NCI-H2171 (cell line): ENCODE data around the gene LLCFC1.

ENCODE experiments used
- DNase-seq: peaks from one replicate; lab custom pipeline; 2025; lab: John Stamatoyannopoulos, UW

The LLCFC1 gene

DNA sequence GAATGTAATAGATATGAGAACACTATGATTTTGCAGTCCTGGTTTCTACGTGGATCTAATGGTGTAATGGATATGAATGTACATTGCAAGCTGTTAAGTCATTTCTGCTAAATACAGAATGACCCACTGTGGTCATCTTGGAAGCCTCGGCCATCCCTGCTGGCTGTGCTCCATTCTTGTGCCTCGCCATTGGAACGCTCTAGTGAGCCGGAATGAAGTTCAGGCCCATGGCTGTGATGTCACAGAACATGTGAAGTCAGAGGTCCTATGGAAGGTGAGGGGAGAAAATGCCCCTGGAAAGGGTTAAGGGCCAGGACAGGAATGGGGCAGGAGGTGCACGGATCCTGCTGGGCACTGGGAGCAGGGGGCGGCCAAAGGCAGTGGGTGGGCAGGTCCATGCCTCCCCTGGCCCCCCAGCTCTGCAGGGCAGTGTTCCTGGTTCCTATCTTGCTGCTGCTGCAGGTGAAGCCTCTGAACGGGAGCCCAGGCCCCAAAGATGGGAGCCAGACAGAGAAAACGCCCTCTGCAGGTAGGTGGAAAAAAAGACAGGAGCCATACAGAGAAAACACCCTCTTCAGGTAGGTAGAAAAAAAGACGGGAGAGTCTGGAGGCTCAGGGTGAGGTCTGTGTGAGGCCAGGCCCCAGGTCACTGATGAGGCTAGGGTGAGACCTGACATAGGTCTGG, at the start of gene LLCFC1:
Gene LLCFC1 (plus strand): TSS at position 259 of the 685 bp plus-strand sequence. CDS start 138 bp downstream, at position 397.
- DNase-seq: no peak

- DNase-seq: no peak
Measured at GRCh38 chr7:142889816-142890215, 49.5 kb upstream of the LLCFC1 start.

GRCh38 chr7:142890874-142891485, 48.3 kb upstream of the LLCFC1 start:
- DNase-seq: no peak

DNA sequence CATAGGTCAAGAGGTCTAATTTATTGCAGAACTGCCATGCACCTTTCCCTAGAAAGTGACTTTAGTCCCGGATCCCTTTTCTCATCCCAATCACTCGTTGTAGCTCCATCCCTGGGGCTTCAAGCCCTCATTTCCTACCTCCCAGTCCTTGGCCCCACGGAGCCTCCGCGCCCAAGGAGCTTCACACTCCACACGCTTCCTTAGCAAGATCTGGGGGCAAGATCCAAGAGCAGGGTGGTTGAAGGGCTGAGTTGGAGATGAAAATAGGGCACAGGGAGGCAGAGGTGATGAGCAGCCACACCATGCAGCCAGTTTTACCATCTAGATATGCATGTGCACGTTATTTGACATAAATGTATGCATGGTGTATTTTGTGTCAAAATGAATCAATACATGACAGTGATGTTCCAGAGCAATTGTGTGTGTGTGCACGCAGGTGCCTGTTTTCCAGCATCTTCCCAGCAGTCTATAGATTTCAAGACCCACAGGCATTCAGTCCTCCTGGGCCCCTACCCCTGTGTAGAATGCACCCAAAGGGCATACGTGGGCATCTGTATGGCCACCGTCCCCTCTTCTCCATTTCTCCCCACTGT, 47.7 kb upstream of the LLCFC1 start:
- DNase-seq: no peak

- DNase-seq: no peak
Measured at GRCh38 chr7:142892951-142893350, 46.3 kb upstream of the LLCFC1 start.

- DNase-seq: no peak
Measured at GRCh38 chr7:142894112-142894984, 44.9 kb upstream of the LLCFC1 start.

GRCh38 chr7:142894985-142895593, 44.2 kb upstream of the LLCFC1 start:
- no peak for DNase-seq

- DNase-seq: no peak
Measured at GRCh38 chr7:142896151-142896550, 43.1 kb upstream of the LLCFC1 start.

DNA sequence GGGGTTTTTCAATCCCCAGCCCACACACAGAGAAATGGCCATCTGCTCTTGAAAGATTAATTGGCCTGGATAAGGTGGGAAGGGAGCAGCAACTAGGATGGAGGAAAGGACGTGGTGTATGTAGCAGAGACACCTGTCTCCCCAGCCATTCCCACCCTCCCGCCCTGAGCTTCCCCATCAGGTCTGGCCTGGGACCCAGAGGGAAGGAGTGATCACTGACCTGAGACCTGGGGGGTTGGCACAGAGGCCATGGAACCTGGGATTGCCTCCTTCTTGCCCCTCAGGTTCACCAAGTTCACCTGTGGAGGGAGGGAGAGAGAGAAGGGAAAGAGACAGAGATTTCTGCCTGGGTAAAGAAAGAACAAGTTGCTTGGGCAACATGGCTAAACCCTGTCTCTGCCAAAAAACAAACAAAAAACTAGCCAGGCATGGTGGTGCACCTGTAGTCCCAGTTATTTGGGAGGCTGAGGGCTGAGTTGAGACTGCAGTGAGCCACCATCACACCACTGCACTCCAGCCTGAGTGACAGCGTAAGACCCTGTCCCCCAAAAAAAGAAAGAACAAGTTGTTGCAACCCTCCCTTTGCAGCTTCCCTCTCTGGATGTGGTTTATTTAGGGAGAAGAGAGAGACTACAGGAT, 42.4 kb upstream of the LLCFC1 start:
- DNase-seq: no peak

GRCh38 chr7:142897691-142898090, 41.6 kb upstream of the LLCFC1 start:
- DNase-seq: no peak

DNA sequence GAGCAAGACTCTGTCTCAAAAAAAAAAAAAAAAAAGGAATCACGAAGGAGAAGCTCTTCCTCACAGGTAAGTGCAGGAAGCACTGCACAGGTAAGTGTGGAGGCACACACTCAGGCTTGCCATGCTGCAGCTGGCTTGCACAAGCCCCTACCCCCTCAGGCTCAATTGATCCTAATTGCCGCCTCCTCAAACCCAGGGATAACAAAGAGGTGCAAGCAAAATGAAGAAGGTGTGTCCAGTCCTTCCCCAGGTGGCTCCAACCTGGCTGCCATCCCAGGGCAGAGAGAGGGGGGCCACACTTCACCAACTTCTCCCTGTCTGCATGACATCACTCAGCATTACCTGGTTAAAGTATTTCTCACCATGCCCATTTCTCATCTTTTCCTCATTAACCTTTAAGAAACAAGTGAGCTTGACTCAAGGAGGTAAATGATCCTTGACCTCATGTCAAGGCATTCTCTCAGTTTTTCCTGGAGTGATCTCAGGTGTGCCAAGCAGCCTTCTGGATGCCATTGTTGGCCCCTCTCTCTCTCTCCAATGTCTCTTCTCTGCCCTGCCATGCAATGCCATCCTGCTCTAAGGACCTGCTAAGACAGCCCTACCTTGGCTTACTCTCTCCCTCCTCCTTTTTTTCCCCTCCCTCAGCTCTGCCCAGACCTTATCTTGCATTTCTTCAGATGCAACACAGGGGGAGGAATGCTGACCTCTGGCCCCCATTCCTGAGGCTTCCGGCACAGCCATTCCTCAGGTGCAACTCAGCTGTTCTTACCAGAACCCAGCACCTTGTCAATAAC, 40.7 kb upstream of the LLCFC1 start:
- no peak for DNase-seq

GRCh38 chr7:142899661-142900060, 39.6 kb upstream of the LLCFC1 start:
- DNase-seq: no peak

- no peak for DNase-seq
Measured at GRCh38 chr7:142901426-142902259, 37.6 kb upstream of the LLCFC1 start.

DNA sequence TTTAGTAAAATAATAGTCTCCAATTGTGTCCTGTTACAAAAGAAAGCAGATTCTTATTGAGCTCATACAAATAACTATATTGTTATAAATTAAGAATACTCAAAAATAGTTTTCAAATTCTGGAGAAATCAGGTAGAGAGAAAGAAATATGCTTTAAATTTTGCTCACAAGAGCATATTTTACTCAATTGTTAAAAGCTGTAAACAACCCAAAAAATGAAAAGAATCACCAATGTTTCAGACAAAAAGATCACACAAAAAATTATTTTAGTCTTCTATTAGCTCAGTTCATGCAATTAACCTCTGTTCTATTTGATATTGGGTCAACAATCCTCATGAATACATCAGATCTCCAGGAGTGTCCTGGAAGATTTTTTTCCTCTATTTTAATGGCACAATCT, 35.2 kb upstream of the LLCFC1 start:
- DNase-seq: no peak

DNA sequence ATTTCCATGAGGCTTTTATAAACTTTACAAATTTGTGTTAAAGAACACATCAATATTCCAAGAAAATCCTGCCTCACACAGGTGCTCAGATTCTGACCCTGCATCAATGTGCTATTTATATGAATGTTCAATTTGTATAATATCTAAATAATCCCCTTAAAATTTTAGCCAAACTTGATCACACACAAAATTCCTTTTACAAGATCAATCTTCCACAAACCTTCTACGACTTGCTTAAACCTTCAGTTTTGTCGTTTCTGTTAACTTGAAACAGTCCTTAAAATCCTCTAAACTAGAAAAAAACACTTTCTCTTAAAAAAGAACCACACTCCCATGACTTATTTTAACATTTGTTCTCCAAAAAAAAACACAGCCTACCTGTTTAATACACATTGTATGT, 33.5 kb upstream of the LLCFC1 start:
- no peak for DNase-seq

DNA sequence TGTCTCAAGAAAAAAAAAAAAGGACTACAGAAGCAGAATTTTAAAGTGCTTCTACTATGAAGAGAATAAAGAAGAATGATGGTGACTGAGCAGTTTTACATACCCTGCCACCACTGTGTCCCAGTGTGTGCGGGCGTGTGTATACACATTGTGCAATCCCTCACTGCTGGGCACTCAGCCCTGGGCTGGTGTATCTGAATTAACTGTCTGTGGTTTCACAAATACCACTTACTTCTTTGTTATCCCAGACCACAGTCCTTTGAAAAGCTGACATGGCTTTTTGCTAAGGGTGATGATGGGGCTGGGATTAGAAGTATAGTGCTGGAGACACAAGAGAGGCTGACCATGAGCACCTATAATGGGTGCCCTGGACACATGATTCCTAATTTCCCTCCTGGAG, 32.6 kb upstream of the LLCFC1 start:
- no peak for DNase-seq

GRCh38 chr7:142908290-142908689, 31.0 kb upstream of the LLCFC1 start:
- no peak for DNase-seq

DNA sequence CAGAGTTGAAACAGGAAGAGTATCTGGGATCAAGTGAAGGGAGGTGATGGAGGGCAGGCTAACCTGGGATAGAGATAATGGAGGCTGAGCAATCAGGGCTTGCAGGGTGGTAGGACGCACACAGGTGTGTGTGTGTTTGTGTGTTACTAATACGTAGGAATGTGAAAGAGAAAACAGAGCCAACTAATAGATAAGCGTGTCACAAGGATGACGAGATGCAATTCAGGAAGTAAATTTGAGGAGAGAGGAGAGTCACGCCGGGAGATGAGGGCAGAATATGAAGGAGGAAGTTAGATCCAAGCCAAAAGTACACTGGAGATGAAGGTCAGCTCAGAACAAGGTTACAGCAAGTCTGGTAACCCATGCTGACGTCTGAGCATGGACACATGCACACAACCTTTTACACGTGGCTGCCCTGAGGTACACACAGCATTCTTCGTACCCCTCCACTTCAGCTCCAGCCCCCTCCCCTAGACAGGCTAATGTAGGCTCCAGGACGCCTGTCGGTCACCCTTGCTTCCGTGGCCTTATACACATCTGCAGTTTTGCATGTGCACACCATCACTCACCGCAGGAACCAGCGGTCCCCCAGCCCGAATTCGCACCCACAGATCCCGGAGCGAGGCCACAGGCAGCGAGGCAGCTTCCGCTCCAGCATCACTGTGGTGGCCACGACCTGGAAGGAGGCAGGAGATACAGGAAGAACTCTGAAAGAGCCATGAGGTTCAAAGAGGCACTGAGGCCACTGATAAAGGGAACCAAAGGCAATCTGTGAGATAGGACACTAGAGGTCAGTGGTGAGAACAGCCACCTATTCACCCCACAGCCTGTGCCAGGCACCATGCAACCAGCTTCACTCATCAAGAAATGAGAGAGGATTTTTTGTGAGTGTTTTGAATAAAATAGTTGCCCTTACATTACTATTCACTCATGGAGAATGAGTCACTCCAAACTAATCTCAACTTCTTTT, 30.1 kb upstream of the LLCFC1 start:
- DNase-seq: no peak

DNA sequence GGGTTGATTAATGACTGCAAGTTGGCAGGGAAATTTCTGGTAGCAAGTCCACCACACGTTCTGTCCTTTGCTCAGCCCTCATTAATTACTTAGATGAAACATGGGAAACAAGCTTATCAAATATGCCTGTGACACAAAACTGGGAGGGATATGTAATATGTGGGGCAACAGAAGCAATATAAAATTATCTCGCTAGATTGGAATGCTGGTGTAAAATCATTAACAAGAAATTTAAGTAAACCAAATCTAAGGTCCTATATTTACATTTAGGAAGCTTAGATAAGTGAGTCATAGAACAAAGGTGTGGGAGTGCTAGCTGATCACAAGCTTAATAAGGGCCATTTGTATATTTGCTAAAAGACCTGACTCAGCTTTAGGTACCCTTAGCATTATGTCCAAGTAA, 29.3 kb upstream of the LLCFC1 start:
- DNase-seq: no peak
